HepG2 (cell line): ENCODE results near the gene VWA3A. TPM values are rescaled to one million over a fixed set of nuclear protein-coding genes. Genes with fewer than 3 reads are reported as not detected.

Source experiments
- ATAC-seq: fragments of 200-7000 bp; cut with Tn5 transposase; 3 replicates; pipeline ENCODE4 v1.9.1; 2020; ENCODE audit warnings: mild to moderate bottlenecking, moderate library complexity
- BruUV-seq: library from RNA; stranded (reverse); fragments of 400-500 nt; replicated peaks from 2 replicates; lab custom pipeline; 2021; lab: Mats Ljungman, UMichigan
- CTCF ChIA-PET: fragments of 300-600 bp; formaldehyde crosslinking; extraction: SDS; loops from one replicate; lab custom pipeline; 2021; ENCODE audit warnings: low total read pairs, inconsistent platforms, low intra/inter-chr PET ratio; lab: Yijun Ruan, JAX
- POLR2A ChIA-PET: fragments of 350-600 bp; sonication (Branson Sonifier 250); formaldehyde crosslinking; loops from one replicate; lab custom pipeline; 2020; ENCODE audit warnings: antibody characterized with exemption, inconsistent platforms; lab: Yijun Ruan, JAX
- DNase-seq: peaks from one replicate; pipeline ENCODE4 v3.0.0-alpha.2; 2015; ENCODE audit warnings: low spot score
- FAIRE-seq: peaks from 3 replicates; lab custom pipeline; 2011; peaks lifted over from hg19 to GRCh38; lab: Jason Lieb, UNC
- H2AFZ ChIP-seq: one replicate; pipeline ENCODE4 v1.6.1; 2011; ENCODE audit warnings: low read length, inconsistent platforms
- H3K27ac ChIP-seq: fragments of 300-600 bp; 3 replicates; pipeline ENCODE4 v1.8.0; 2011; ENCODE audit warnings: mixed run types, mild to moderate bottlenecking, mixed read lengths, low read length, inconsistent platforms; ENCODE audit not compliant: insufficient read depth; ENCODE audit errors: extremely low read length
- H3K27me3 ChIP-seq, 2 experiments: fragments of 200-600 bp in 1 of 2; 2 replicates in 1 of 2; 3 replicates in 1 of 2; pipeline versions ENCODE4 v1.6.0 to v1.8.0; 2011; ENCODE audit warnings: low read length in 2 of 2, mild to moderate bottlenecking in 2 of 2, moderate library complexity in 2 of 2, inconsistent platforms in 1 of 2; ENCODE audit not compliant: insufficient read depth in 2 of 2, control insufficient read depth in 1 of 2
- H3K36me3 ChIP-seq, 2 experiments: fragments of 200-600 bp in 1 of 2; replicated peaks in 1 of 2; 2 replicates in 1 of 2; 3 replicates in 1 of 2; pipeline versions ENCODE4 v1.5.1 to v1.8.0; 2011; ENCODE audit warnings: low read length in 2 of 2, inconsistent platforms in 1 of 2; ENCODE audit not compliant: insufficient read depth in 2 of 2, control insufficient read depth in 1 of 2
- H3K4me1 ChIP-seq: 2 replicates; pipeline ENCODE4 v1.5.1; 2012; ENCODE audit warnings: low read length, inconsistent platforms; ENCODE audit not compliant: insufficient read depth
- H3K4me2 ChIP-seq: 2 replicates; pipeline ENCODE4 v1.6.0; 2011; ENCODE audit warnings: low read depth, low read length, inconsistent platforms
- H3K4me3 ChIP-seq, 3 experiments: fragments of 200-600 bp in 1 of 3; sonication (generic), shearing (Covaris generic) in 1 of 3; replicated peaks in 1 of 3; 2 replicates each; pipeline ENCODE4 v1.5.1; 2011 to 2016; ENCODE audit warnings: low read length in 3 of 3, inconsistent platforms in 2 of 3, low read depth in 2 of 3, mild to moderate bottlenecking in 2 of 3, control low read depth in 1 of 3, mixed read lengths in 1 of 3; ENCODE audit not compliant: insufficient read depth in 1 of 3
- H3K79me2 ChIP-seq: one replicate; pipeline ENCODE4 v1.6.1; 2011; ENCODE audit warnings: low read length, inconsistent platforms; ENCODE audit not compliant: insufficient read depth
- H3K9ac ChIP-seq: 2 replicates; pipeline ENCODE4 v1.6.0; 2011; ENCODE audit warnings: mild to moderate bottlenecking, low read depth, low read length, inconsistent platforms; ENCODE audit not compliant: insufficient read depth
- H3K9me3 ChIP-seq: 2 replicates; pipeline ENCODE4 v1.5.1; 2012; ENCODE audit warnings: mild to moderate bottlenecking, low read length
- H4K20me1 ChIP-seq: 2 replicates; pipeline ENCODE4 v1.6.0; 2011; ENCODE audit warnings: inconsistent platforms, mild to moderate bottlenecking, low read length, moderate library complexity; ENCODE audit not compliant: insufficient read depth
- ATF7 ChIP-seq, 2 experiments: fragments of 450-650 bp in 1 of 2; sonication (generic) in 1 of 2; formaldehyde crosslinking in 1 of 2; IDR thresholded peaks; 2 replicates each; pipeline versions ENCODE4 v1.4.0 to v1.6.1; 2016 to 2020; ENCODE audit warnings: antibody characterized with exemption in 1 of 2, mild to moderate bottlenecking in 1 of 2, missing genetic modification reagents in 1 of 2
- GZF1 ChIP-seq: sonication (generic); formaldehyde crosslinking; IDR thresholded peaks from 2 replicates; pipeline ENCODE4 v1.5.1; 2020; ENCODE audit warnings: mild to moderate bottlenecking, missing genetic modification reagents
- HNRNPLL ChIP-seq: fragments of 200-400 bp; formaldehyde crosslinking; IDR thresholded peaks from 2 replicates; pipeline ENCODE4 v1.6.1; 2017; ENCODE audit warnings: mild to moderate bottlenecking, low read depth, low read length; ENCODE audit not compliant: poor library complexity, severe bottlenecking
- NCOA1 ChIP-seq: sonication (generic); formaldehyde crosslinking; IDR thresholded peaks from 2 replicates; pipeline ENCODE4 v1.9.0; 2021; ENCODE audit warnings: missing genetic modification reagents
- ZFX ChIP-seq: sonication (generic); formaldehyde crosslinking; IDR thresholded peaks from 2 replicates; pipeline ENCODE4 v1.4.0; 2020; ENCODE audit warnings: mild to moderate bottlenecking, low read depth, missing genetic modification reagents, moderate library complexity
- ZMYM3 ChIP-seq: sonication (generic); formaldehyde crosslinking; IDR thresholded peaks from 2 replicates; pipeline ENCODE4 v1.5.1; 2020; ENCODE audit warnings: mild to moderate bottlenecking, missing genetic modification reagents
- ZNF383 ChIP-seq: sonication (generic); formaldehyde crosslinking; IDR thresholded peaks from 2 replicates; pipeline ENCODE4 v1.4.0; 2020; ENCODE audit warnings: missing genetic modification reagents, mild to moderate bottlenecking, borderline replicate concordance
- ZNF572 ChIP-seq: sonication (generic); formaldehyde crosslinking; IDR thresholded peaks from 2 replicates; pipeline ENCODE4 v1.5.1; 2020; ENCODE audit warnings: mild to moderate bottlenecking, missing genetic modification reagents
- ZNF629 ChIP-seq: sonication (generic); formaldehyde crosslinking; conservative IDR thresholded peaks from 2 replicates; pipeline ENCODE4 v1.5.0; 2020; ENCODE audit warnings: missing genetic modification reagents
- WGBS: methylation state at CpG from one replicate; pipeline ENCODE4 v1.1.6; 2017; ENCODE audit warnings: low lambda C conversion rate; 5-methylcytosine and 5-hydroxymethylcytosine counted together
- in situ Hi-C: cut with HindIII; loops from 2 replicates; pipeline ENCODE4 v1.10.0; 2017; ENCODE audit warnings: low pct_unique_long_range_greater_than_20kb; ENCODE audit not compliant: extremely low pct_ligation_motif_present
- intact Hi-C: fragments of 100-400 bp; cut with micrococcal nuclease; formaldehyde crosslinking; loops from one replicate; pipeline ENCODE4 v1.10.0; 2022; ENCODE audit not compliant: unreplicated experiment
- polyA plus RNA-seq, 8 experiments: library from polyadenylated mRNA; depleted of rRNA in 3 of 8; stranded (reverse) in 7 of 8; unstranded in 1 of 8; fragments of >200 nt; fragmentation: Illumina TruSeq in 4 of 8; extraction: Trizol in 4 of 8; gene quantifications; 2 replicates each; pipeline versions ENCODE4 v1.2.1 to v1.2.3, GENCODE V29; 2011 to 2016; ENCODE audit warnings: low read depth in 4 of 8, missing spikeins in 1 of 8, mixed read lengths in 1 of 8; ENCODE audit not compliant: insufficient read depth in 1 of 8
- total RNA-seq, 5 experiments: library from RNA; depleted of rRNA; stranded (reverse); fragments of >200 nt; fragmentation: Illumina TruSeq; extraction: Trizol; gene quantifications; 2 replicates each; pipeline ENCODE4 v1.2.3, GENCODE V29; 2016; ENCODE audit warnings: low read depth in 1 of 5
- TF ChIP-seq, protein P1 (sequence below): sonication (generic); formaldehyde crosslinking; conservative IDR thresholded peaks from 2 replicates; pipeline ENCODE4 v1.8.1; 2023; ENCODE audit warnings: missing genetic modification reagents
- TF ChIP-seq, protein P2 (sequence below): IDR thresholded peaks from 2 replicates; pipeline ENCODE4 v1.6.1; 2016; ENCODE audit warnings: control low read depth
- TF ChIP-seq, protein P3 (sequence below): sonication (generic); formaldehyde crosslinking; IDR thresholded peaks from 2 replicates; pipeline ENCODE4 v1.5.1; 2020; ENCODE audit warnings: mild to moderate bottlenecking, moderate library complexity, missing genetic modification reagents
- TF ChIP-seq, protein P4 (sequence below): IDR thresholded peaks from 2 replicates; pipeline ENCODE4 v1.6.1; 2016; ENCODE audit warnings: low read depth, control low read depth

Gene VWA3A
- total and polyA plus RNA-seq, 2 of the 13 experiments (the other 11 are each of a cell fraction or from before 2014, with no cell fraction given), result 0.03 to 0.07 TPM

DNA sequence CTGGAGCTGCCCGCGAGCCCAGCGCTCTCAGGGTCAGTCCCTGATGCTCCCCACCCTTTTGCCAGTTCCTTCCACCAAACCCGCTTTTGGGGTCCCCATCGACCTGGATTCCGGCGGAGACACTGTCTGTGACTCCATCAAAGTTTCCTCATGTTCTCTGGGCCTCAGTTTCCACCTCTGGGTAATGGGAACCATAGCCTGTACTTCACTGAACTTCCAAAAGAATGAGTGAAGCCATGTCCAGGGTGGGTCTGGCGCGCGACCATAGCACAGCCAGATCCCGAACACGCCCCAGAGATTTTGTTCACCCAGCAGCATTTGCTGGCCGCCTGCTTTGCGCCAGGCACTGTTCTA, 70.3 kb downstream of the VWA3A start:
- FAIRE-seq (no peak), DNase-seq (no peak)
- H3K4me1 ChIP-seq, result peaks cover 31% of the 10 kb centered on the region
- H3K36me3 ChIP-seq, result no peaks in the 10 kb centered on the region
- TF ChIP-seq NCOA1 (0 out of 2 replicates have a peak, but pooled peaks have one; percentile 30), ZMYM3 (peak; percentile 16; the same call in 1 of the 2 replicates), GZF1 (CRISPR knock-in tag) (no peak), ZNF629 (peak; percentile 82), ZNF383 (CRISPR knock-in tag) (no peak), ZNF572 (CRISPR knock-in tag) (peak; percentile 23; the same call in 1 of the 2 replicates), HNRNPLL (peak; percentile 9)
- TF ChIP-seq, all 625 proteins: peak for 5
- H3K4me2 ChIP-seq, result peak overlapping the region; percentile 40; the same call in 1 of the 2 replicates
- in situ Hi-C loops, result no loop called here
- CTCF ChIA-PET, result no interaction called here
- peaks cover 6 to 24% of the 10 kb centered on the region in 2 experiments; a peak in 4 of 5 replicates for H3K27me3 ChIP-seq
- H3K9me3 ChIP-seq, result peaks cover 5% of the 10 kb centered on the region
- H3K4me3 ChIP-seq, result peak overlapping the region in 1 of 3 experiments; percentile 37; a peak in 1 of 6 replicates
- no peak overlapping the region for H3K9ac ChIP-seq
- no peak overlapping the region for H3K27ac ChIP-seq
- H2AFZ ChIP-seq, result no peak overlapping the region
- POLR2A ChIA-PET, result no interaction called here
- 72% methylated on average over 12 of the region's 14 CpGs for WGBS
- BruUV-seq, result no TSS peak
- no peaks in the 10 kb centered on the region for H3K79me2 ChIP-seq
- no peaks in the 10 kb centered on the region for H4K20me1 ChIP-seq
- intact Hi-C loops, result no loop called here
- ATAC-seq, result no peak

DNA sequence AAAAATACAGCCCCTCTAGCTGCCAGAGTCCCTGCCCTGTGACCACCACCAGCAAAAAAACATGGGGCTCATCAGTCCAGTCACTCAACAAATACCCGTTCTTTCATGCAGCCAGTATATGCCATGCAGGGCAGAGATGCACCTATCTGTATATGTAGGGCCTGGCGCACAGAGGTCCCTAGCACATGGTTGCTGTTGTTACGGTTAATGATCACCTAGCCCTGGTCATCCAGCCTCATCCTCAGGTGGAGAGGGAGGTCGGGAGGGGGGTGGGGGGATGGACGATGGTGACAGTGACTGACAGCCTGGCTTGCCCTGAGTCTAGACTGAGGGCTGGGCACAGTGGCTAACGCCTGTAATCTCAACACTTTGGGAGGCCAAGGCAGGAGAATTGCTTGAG, 71.5 kb downstream of the VWA3A start:
- 7% methylated on average over 6 of the region's 6 CpGs for WGBS
- CTCF ChIA-PET, result no interaction called here
- TF ChIP-seq, protein P1, sequence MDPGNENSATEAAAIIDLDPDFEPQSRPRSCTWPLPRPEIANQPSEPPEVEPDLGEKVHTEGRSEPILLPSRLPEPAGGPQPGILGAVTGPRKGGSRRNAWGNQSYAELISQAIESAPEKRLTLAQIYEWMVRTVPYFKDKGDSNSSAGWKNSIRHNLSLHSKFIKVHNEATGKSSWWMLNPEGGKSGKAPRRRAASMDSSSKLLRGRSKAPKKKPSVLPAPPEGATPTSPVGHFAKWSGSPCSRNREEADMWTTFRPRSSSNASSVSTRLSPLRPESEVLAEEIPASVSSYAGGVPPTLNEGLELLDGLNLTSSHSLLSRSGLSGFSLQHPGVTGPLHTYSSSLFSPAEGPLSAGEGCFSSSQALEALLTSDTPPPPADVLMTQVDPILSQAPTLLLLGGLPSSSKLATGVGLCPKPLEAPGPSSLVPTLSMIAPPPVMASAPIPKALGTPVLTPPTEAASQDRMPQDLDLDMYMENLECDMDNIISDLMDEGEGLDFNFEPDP, result 0 out of 2 replicates have a peak, but pooled peaks have one; percentile 34
- TF ChIP-seq, protein P2, sequence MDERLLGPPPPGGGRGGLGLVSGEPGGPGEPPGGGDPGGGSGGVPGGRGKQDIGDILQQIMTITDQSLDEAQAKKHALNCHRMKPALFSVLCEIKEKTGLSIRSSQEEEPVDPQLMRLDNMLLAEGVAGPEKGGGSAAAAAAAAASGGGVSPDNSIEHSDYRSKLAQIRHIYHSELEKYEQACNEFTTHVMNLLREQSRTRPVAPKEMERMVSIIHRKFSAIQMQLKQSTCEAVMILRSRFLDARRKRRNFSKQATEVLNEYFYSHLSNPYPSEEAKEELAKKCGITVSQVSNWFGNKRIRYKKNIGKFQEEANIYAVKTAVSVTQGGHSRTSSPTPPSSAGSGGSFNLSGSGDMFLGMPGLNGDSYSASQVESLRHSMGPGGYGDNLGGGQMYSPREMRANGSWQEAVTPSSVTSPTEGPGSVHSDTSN (CRISPR knock-in tag), result peak; percentile 56; the same call in 1 of the 2 replicates
- 0 out of 2 replicates have a peak, but pooled peaks have one; percentile 15 for TF ChIP-seq ZFX
- no peak for TF ChIP-seq ATF7 (IDR thresholded peaks at IDR 0.05)
- no peak for TF ChIP-seq ATF7 (CRISPR knock-in tag; IDR thresholded peaks at IDR 0.05)
- TF ChIP-seq, protein P3, sequence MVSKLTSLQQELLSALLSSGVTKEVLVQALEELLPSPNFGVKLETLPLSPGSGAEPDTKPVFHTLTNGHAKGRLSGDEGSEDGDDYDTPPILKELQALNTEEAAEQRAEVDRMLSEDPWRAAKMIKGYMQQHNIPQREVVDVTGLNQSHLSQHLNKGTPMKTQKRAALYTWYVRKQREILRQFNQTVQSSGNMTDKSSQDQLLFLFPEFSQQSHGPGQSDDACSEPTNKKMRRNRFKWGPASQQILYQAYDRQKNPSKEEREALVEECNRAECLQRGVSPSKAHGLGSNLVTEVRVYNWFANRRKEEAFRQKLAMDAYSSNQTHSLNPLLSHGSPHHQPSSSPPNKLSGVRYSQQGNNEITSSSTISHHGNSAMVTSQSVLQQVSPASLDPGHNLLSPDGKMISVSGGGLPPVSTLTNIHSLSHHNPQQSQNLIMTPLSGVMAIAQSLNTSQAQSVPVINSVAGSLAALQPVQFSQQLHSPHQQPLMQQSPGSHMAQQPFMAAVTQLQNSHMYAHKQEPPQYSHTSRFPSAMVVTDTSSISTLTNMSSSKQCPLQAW (CRISPR knock-in tag), result peak; percentile 69; the same call in 1 of the 2 replicates
- TF ChIP-seq, protein P4, sequence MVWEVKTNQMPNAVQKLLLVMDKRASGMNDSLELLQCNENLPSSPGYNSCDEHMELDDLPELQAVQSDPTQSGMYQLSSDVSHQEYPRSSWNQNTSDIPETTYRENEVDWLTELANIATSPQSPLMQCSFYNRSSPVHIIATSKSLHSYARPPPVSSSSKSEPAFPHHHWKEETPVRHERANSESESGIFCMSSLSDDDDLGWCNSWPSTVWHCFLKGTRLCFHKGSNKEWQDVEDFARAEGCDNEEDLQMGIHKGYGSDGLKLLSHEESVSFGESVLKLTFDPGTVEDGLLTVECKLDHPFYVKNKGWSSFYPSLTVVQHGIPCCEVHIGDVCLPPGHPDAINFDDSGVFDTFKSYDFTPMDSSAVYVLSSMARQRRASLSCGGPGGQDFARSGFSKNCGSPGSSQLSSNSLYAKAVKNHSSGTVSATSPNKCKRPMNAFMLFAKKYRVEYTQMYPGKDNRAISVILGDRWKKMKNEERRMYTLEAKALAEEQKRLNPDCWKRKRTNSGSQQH (CRISPR knock-in tag), result no peak

More for the DNA sequence above, 71.5 kb downstream of the VWA3A start:
- H4K20me1 ChIP-seq, result no peaks in the 10 kb centered on the region
- H3K9me3 ChIP-seq, result peaks cover 5% of the 10 kb centered on the region
- H3K4me2 ChIP-seq, result no peak overlapping the region
- peaks cover 6 to 24% of the 10 kb centered on the region in 2 experiments; a peak in 4 of 5 replicates for H3K27me3 ChIP-seq
- H3K4me1 ChIP-seq, result peaks cover 31% of the 10 kb centered on the region
- no peak overlapping the region for H2AFZ ChIP-seq
- peak; percentile 80 for ATAC-seq
- POLR2A ChIA-PET, result no interaction called here
- DNase-seq, result peak; percentile 62
- BruUV-seq, result no TSS peak
- in situ Hi-C loops, result no loop called here
- no peak overlapping the region for H3K4me3 ChIP-seq
- FAIRE-seq, result peak; percentile 8
- no peaks in the 10 kb centered on the region for H3K36me3 ChIP-seq
- intact Hi-C loops, result no loop called here
- H3K9ac ChIP-seq, result no peak overlapping the region
- no peaks in the 10 kb centered on the region for H3K79me2 ChIP-seq
- H3K27ac ChIP-seq, result no peak overlapping the region
